ENCODE data around the gene GPR153. TPM values are rescaled to one million over a fixed set of nuclear protein-coding genes. Genes with fewer than 3 reads are reported as not detected.

Gene GPR153
- polyA plus RNA-seq, 3 donors: 0.04 to 0.69 TPM; not detected in 1

GRCh38 chr1:6269720-6270400 is 9.0 kb upstream of the GPR153 start:
- TF ChIP-seq CTCF (IDR thresholded peaks at IDR 0.05): no peak
- no peaks in the 10 kb centered on the region for H3K27me3 ChIP-seq (ENCODE audit: control insufficient read depth in 2 of 2, insufficient read depth in 2 of 2, low read length in 2 of 2)
- H2AFZ ChIP-seq (ENCODE audit: insufficient read depth, low read depth, low read length, poor library complexity, severe bottlenecking): no peak overlapping the region
- H3K9me3 ChIP-seq (replicated peaks in 1 of 2; ENCODE audit: control insufficient read depth in 1 of 2, insufficient read depth in 1 of 2, low read length in 2 of 2): no peaks in the 10 kb centered on the region
- no peaks in the 10 kb centered on the region for H3K27me3 Mint-ChIP-seq (ENCODE audit: low read depth in 3 of 3)
- no peak overlapping the region for H3K9ac ChIP-seq (ENCODE audit: insufficient read depth, low read length, poor library complexity, severe bottlenecking)
- no peaks in the 10 kb centered on the region for H4K20me1 ChIP-seq (ENCODE audit: insufficient read depth, low read length)
- no peak overlapping the region for H3K27ac ChIP-seq (ENCODE audit: low read depth in 1 of 2, low read length in 2 of 2)
- no peak for DNase-seq
- peak overlapping the region in 1 of 7 donors; percentile 46 for H3K27ac Mint-ChIP-seq
- WGBS (ENCODE audit: insufficient coverage): 90% methylated on average over 18 of the region's 22 CpGs
- no peaks in the 10 kb centered on the region for H3K36me3 Mint-ChIP-seq
- no peaks in the 10 kb centered on the region for H3K4me1 Mint-ChIP-seq
- no peak overlapping the region for H3K4me3 Mint-ChIP-seq
- no peak overlapping the region for H3K4me2 ChIP-seq (replicated peaks; ENCODE audit: extremely low read depth, low read length, poor library complexity, severe bottlenecking)
- intact Hi-C loops (cut with micrococcal nuclease): loop anchor here in 1 of 2 donors (5.0 kb wide), 1 partner anchor 53 kb away; no protein-coding TSS in a partner anchor
- H3K36me3 ChIP-seq (replicated peaks in 1 of 2; ENCODE audit: control insufficient read depth in 1 of 2, insufficient read depth in 2 of 2, low read length in 2 of 2): no peaks in the 10 kb centered on the region
- no peaks in the 10 kb centered on the region for H3K79me2 ChIP-seq (ENCODE audit: insufficient read depth, low read length)
- no peak overlapping the region for H3K4me3 ChIP-seq (replicated peaks in 1 of 3; ENCODE audit: low read depth in 2 of 3, low read length in 3 of 3)
- H3K9me3 Mint-ChIP-seq: no peaks in the 10 kb centered on the region
- no peaks in the 10 kb centered on the region for H3K4me1 ChIP-seq (ENCODE audit: control insufficient read depth in 1 of 2, insufficient read depth in 2 of 2, low read length in 2 of 2)

GRCh38 chr1:6269296-6269695 is 8.4 kb upstream of the GPR153 start:
- Mint-ChIP-seq H3K4me1 (no peaks in the 10 kb centered on the region), H3K4me3 (no peak overlapping the region), H3K36me3 (no peaks in the 10 kb centered on the region), H3K27ac (no peak overlapping the region), H3K27me3 (ENCODE audit: low read depth in 3 of 3) (no peaks in the 10 kb centered on the region), H3K9me3 (no peaks in the 10 kb centered on the region)
- intact Hi-C loops (cut with micrococcal nuclease): loop anchor here in 1 of 2 donors (5.0 kb wide), 1 partner anchor 52 kb away; no protein-coding TSS in a partner anchor
- no peak overlapping the region for H3K27ac ChIP-seq (ENCODE audit: low read depth in 1 of 2, low read length in 2 of 2)
- H4K20me1 ChIP-seq (ENCODE audit: insufficient read depth, low read length): no peaks in the 10 kb centered on the region
- no peak overlapping the region for H3K4me2 ChIP-seq (replicated peaks; ENCODE audit: extremely low read depth, low read length, poor library complexity, severe bottlenecking)
- 96% methylated on average over 11 of the region's 14 CpGs for WGBS (ENCODE audit: insufficient coverage)
- H3K79me2 ChIP-seq (ENCODE audit: insufficient read depth, low read length): no peaks in the 10 kb centered on the region
- no peak overlapping the region for H2AFZ ChIP-seq (ENCODE audit: insufficient read depth, low read depth, low read length, poor library complexity, severe bottlenecking)
- DNase-seq: no peak
- TF ChIP-seq CTCF (IDR thresholded peaks at IDR 0.05): no peak
- no peaks in the 10 kb centered on the region for H3K4me1 ChIP-seq (ENCODE audit: control insufficient read depth in 1 of 2, insufficient read depth in 2 of 2, low read length in 2 of 2)
- no peaks in the 10 kb centered on the region for H3K9me3 ChIP-seq (replicated peaks in 1 of 2; ENCODE audit: control insufficient read depth in 1 of 2, insufficient read depth in 1 of 2, low read length in 2 of 2)
- no peaks in the 10 kb centered on the region for H3K27me3 ChIP-seq (ENCODE audit: control insufficient read depth in 2 of 2, insufficient read depth in 2 of 2, low read length in 2 of 2)
- no peak overlapping the region for H3K4me3 ChIP-seq (replicated peaks in 1 of 3; ENCODE audit: low read depth in 2 of 3, low read length in 3 of 3)
- no peaks in the 10 kb centered on the region for H3K36me3 ChIP-seq (replicated peaks in 1 of 2; ENCODE audit: control insufficient read depth in 1 of 2, insufficient read depth in 2 of 2, low read length in 2 of 2)
- no peak overlapping the region for H3K9ac ChIP-seq (ENCODE audit: insufficient read depth, low read length, poor library complexity, severe bottlenecking)

Measured in CD14-positive monocyte (primary cell).